ENCODE data around the gene AP2S1. TPM values are rescaled to one million over a fixed set of nuclear protein-coding genes. Genes with fewer than 3 reads are reported as not detected.
A peak's percentile ranks its signal among the peaks of the same experiment; 100 is the strongest.
"Not testable (repeated sequence)": the region's sequence is repeated elsewhere in the genome, so short reads cannot be mapped to it uniquely, and the experiment has no call there.

The AP2S1 gene
- total and polyA plus RNA-seq, 2 donors from 2014 or later: 105 to 226 TPM

- Histone ChIP-seq H3K27ac (ENCODE audit: low read depth in 2 of 2, low read length in 2 of 2) (no peak overlapping the region), H3K4me1 (ENCODE audit: control insufficient read depth in 2 of 3, insufficient read depth in 2 of 3, low read depth in 1 of 3, low read length in 3 of 3) (peaks cover 0 to 22% (median 10%) of the 10 kb centered on the region in 3 donors), H3K9me3 (ENCODE audit: control insufficient read depth in 2 of 3, insufficient read depth in 1 of 3, low read length in 3 of 3) (no peaks in the 10 kb centered on the region), H3K9ac (ENCODE audit: low read length in 3 of 3) (no peak overlapping the region), H3K27me3 (ENCODE audit: control insufficient read depth, insufficient read depth, low read length) (no peaks in the 10 kb centered on the region), H3K4me3 (ENCODE audit: low read length in 3 of 3) (no peak overlapping the region), H3K36me3 (ENCODE audit: control insufficient read depth in 2 of 3, insufficient read depth in 3 of 3, low read length in 3 of 3) (no peaks in the 10 kb centered on the region)
- no peak for TF ChIP-seq CTCF (IDR thresholded peaks at IDR 0.05; ENCODE audit: borderline replicate concordance, extremely low read depth, insufficient read depth)
- intact Hi-C loops (cut with DNase I): no loop called here
- DNase-seq (no peak), FAIRE-seq (no peak)
These were observed 34.8 kb upstream of the AP2S1 start for GRCh38 chr19:46885411-46885810.

GRCh38 chr19:46882751-46883150 lies 32.1 kb upstream of the AP2S1 start:
- intact Hi-C loops (cut with DNase I); FAIRE-seq; H3K9ac ChIP-seq (ENCODE audit: low read length in 3 of 3); H3K36me3 ChIP-seq (ENCODE audit: control insufficient read depth in 2 of 3, insufficient read depth in 3 of 3, low read length in 3 of 3); H3K27me3 ChIP-seq (ENCODE audit: control insufficient read depth, insufficient read depth, low read length); H3K4me3 ChIP-seq (ENCODE audit: low read length in 3 of 3); H3K9me3 ChIP-seq (ENCODE audit: control insufficient read depth in 2 of 3, insufficient read depth in 1 of 3, low read length in 3 of 3); H3K27ac ChIP-seq (ENCODE audit: low read depth in 2 of 2, low read length in 2 of 2): not testable (repeated sequence)
- DNase-seq: peak in 2 of 5 donors; percentile 55 to 70
- peaks cover 0 to 15% (median 9%) of the 10 kb centered on the region in 3 donors for H3K4me1 ChIP-seq (ENCODE audit: control insufficient read depth in 2 of 3, insufficient read depth in 2 of 3, low read depth in 1 of 3, low read length in 3 of 3)

GRCh38 chr19:46882034-46882433 lies 31.4 kb upstream of the AP2S1 start:
- Histone ChIP-seq H3K4me1 (ENCODE audit: control insufficient read depth in 2 of 3, insufficient read depth in 2 of 3, low read depth in 1 of 3, low read length in 3 of 3) (peaks cover 0 to 11% (median 9%) of the 10 kb centered on the region in 3 donors), H3K9me3 (ENCODE audit: control insufficient read depth in 2 of 3, insufficient read depth in 1 of 3, low read length in 3 of 3) (no peaks in the 10 kb centered on the region), H3K9ac (ENCODE audit: low read length in 3 of 3) (no peak overlapping the region), H3K4me3 (ENCODE audit: low read length in 3 of 3) (no peak overlapping the region), H3K27ac (ENCODE audit: low read depth in 2 of 2, low read length in 2 of 2) (no peak overlapping the region), H3K27me3 (ENCODE audit: control insufficient read depth, insufficient read depth, low read length) (no peaks in the 10 kb centered on the region), H3K36me3 (ENCODE audit: control insufficient read depth in 2 of 3, insufficient read depth in 3 of 3, low read length in 3 of 3) (no peaks in the 10 kb centered on the region)
- no peak for TF ChIP-seq CTCF (IDR thresholded peaks at IDR 0.05; ENCODE audit: borderline replicate concordance, extremely low read depth, insufficient read depth)
- FAIRE-seq (no peak), DNase-seq (no peak)
- intact Hi-C loops (cut with DNase I): no loop called here

GRCh38 chr19:46881092-46881491 lies 30.4 kb upstream of the AP2S1 start:
- TF ChIP-seq CTCF (IDR thresholded peaks at IDR 0.05; ENCODE audit: borderline replicate concordance, extremely low read depth, insufficient read depth): no peak
- no peak for FAIRE-seq

More at GRCh38 chr19:46881092-46881491, 30.4 kb upstream of the AP2S1 start:
- Histone ChIP-seq H3K4me3 (ENCODE audit: low read length in 3 of 3) (no peak overlapping the region), H3K27me3 (ENCODE audit: control insufficient read depth, insufficient read depth, low read length) (no peaks in the 10 kb centered on the region), H3K9me3 (ENCODE audit: control insufficient read depth in 2 of 3, insufficient read depth in 1 of 3, low read length in 3 of 3) (no peaks in the 10 kb centered on the region), H3K27ac (ENCODE audit: low read depth in 2 of 2, low read length in 2 of 2) (no peak overlapping the region), H3K4me1 (ENCODE audit: control insufficient read depth in 2 of 3, insufficient read depth in 2 of 3, low read depth in 1 of 3, low read length in 3 of 3) (peaks cover 0 to 11% (median 9%) of the 10 kb centered on the region in 3 donors), H3K9ac (ENCODE audit: low read length in 3 of 3) (no peak overlapping the region), H3K36me3 (ENCODE audit: control insufficient read depth in 2 of 3, insufficient read depth in 3 of 3, low read length in 3 of 3) (no peaks in the 10 kb centered on the region)
- intact Hi-C loops (cut with DNase I): no loop called here
- no peak for DNase-seq

Measured in kidney (tissue), 14 donors.